ENCODE data around the gene AIP. TPM values are rescaled to one million over a fixed set of nuclear protein-coding genes. Genes with fewer than 3 reads are reported as not detected.

The AIP gene
- total and polyA plus RNA-seq, 2 donors (not counting 1 experiment from before 2014, with no cell fraction given) = 127 to 205 TPM

GRCh38 chr11:67507242-67507863 lies 24.5 kb downstream of the AIP start:
- Histone ChIP-seq H3K27me3 (replicated peaks in 1 of 4; ENCODE audit: control extremely low read depth in 1 of 4, control insufficient read depth in 3 of 4, insufficient read depth in 4 of 4, low read length in 3 of 4) (peaks cover 0 to 16% (median 4%) of the 10 kb centered on the region in 4 experiments), H3K9ac (ENCODE audit: low read length) (peak overlapping the region; percentile 89), H3K4me3 (ENCODE audit: control extremely low read depth in 1 of 5, extremely low read depth in 1 of 5, insufficient read depth in 1 of 5, low read depth in 2 of 5, low read length in 4 of 5) (peak overlapping the region; percentile 57 to 88 (median 79)), H3K79me2 (ENCODE audit: control insufficient read depth, insufficient read depth, low read length) (peaks cover 32% of the 10 kb centered on the region), H3K4me2 (replicated peaks; ENCODE audit: low read depth, low read length, poor library complexity, severe bottlenecking) (peak overlapping the region; percentile 97), H3K4me1 (ENCODE audit: control insufficient read depth in 2 of 2, insufficient read depth in 2 of 2, low read length in 2 of 2) (peaks cover 40 to 50% of the 10 kb centered on the region in 2 donors), H4K20me1 (ENCODE audit: control insufficient read depth, insufficient read depth, low read length, poor library complexity, severe bottlenecking) (peaks cover 46% of the 10 kb centered on the region), H3K9me3 (ENCODE audit: control extremely low read depth in 1 of 3, control insufficient read depth in 2 of 3, insufficient read depth in 1 of 3, low read length in 2 of 3) (no peaks in the 10 kb centered on the region), H2AFZ (ENCODE audit: insufficient read depth, low read depth, low read length, poor library complexity, severe bottlenecking) (peak overlapping the region; percentile 91), H3K36me3 (replicated peaks in 1 of 2; ENCODE audit: control extremely low read depth in 1 of 2, control insufficient read depth in 1 of 2, extremely low read depth in 1 of 2, insufficient read depth in 2 of 2, low read length in 1 of 2) (peaks cover 0 to 18% of the 10 kb centered on the region in 2 experiments), H3K27ac (ENCODE audit: low read length in 2 of 2) (peak overlapping the region; percentile 84 to 98)
- no peaks in the 10 kb centered on the region for H3K9me3 Mint-ChIP-seq (ENCODE audit: insufficient read depth)
- intact Hi-C loops (cut with micrococcal nuclease) = loop anchor here (5.0 kb wide), 2 partner anchors 240 to 265 kb away; partner anchors contain the start of gene GRK2
- DNase-seq (no peak), ATAC-seq (ENCODE audit: low read depth) (no peak)
- peaks cover 44% of the 10 kb centered on the region for H3K4me1 Mint-ChIP-seq
- TF ChIP-seq CTCF (IDR thresholded peaks at IDR 0.05) = no peak
- TF ChIP-seq EZH2 (IDR thresholded peaks at IDR 0.05; ENCODE audit: borderline replicate concordance, insufficient read depth, low read depth, low read length, poor library complexity, severe bottlenecking) = no peak
- H3K4me3 Mint-ChIP-seq = peak overlapping the region; percentile 92
- ChIA-PET POLR2A (interaction anchor here (0.6 to 1.6 kb wide), 8 partner anchors 21 to 267 kb away, joined by 3 to 10 read pairs (median 4); partner anchors contain the start of genes POLD4, PPP1CA and TBC1D10C), CTCF (interaction anchor here (0.8 to 1.5 kb wide), 7 partner anchors 38 to 153 kb away, joined by 3 to 7 read pairs (median 3); partner anchors contain the start of genes GSTP1, PPP1CA, PTPRCAP and RAD9A)
- H3K27me3 Mint-ChIP-seq = peaks cover 6% of the 10 kb centered on the region
- H3K27ac Mint-ChIP-seq = peak overlapping the region; percentile 95
- WGBS (ENCODE audit: insufficient coverage) = 37% methylated on average over 33 of the region's 33 CpGs
